HG03175 (cell line): ENCODE measurements around the gene S100A14.
"Not testable (repeated sequence)": the region's sequence is repeated elsewhere in the genome, so short reads cannot be mapped to it uniquely, and the experiment has no call there.

Source experiments
- ATAC-seq: cut with Tn5 transposase; IDR thresholded peaks from one replicate; pipeline ENCODE4 v1.9.1; 2021; ENCODE audit warnings: mild to moderate bottlenecking, moderate library complexity; ENCODE audit not compliant: unreplicated experiment

The S100A14 gene

DNA sequence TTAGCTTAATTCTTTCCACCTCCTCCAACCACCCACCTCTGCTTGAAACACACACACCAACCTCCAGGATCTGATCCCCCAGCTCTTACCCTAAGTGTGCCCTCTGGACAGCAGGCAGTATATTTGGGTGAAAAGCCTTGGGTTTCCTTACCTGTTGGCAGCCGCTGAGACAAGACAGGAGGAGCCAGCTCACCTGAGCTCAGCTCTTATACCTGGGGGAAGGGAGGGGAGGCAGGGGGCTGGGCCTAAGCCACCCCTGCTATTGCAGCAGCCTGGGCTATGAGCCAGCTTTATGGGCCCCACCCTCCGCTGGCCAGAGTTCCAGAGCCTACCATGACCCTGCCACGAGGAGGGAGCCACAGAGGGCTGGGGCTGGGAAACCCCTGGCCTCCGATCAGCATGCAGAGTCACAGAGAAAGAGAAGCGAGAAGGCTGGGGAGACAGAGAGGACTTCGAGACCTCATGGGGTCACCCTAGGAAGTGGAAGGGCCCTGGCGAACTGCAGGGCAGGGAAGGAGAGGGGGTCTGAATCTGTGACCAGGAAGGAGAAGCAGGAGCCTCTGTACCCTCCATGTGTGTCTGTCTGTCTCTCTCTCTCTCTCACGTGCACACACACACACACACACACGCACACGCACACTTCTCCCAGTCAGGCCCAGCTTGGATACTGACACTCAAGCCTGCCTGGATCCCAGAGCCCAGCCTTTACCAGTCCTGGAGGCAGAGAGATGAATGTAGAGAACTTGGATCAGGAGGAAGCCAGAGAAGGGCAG is at the start of gene S100A14:
Gene S100A14, minus strand, starts transcription at position 182 of the 773 bp plus-strand sequence. CDS start 467 bp downstream, outside the sequence.
- ATAC-seq, result no peak

DNA sequence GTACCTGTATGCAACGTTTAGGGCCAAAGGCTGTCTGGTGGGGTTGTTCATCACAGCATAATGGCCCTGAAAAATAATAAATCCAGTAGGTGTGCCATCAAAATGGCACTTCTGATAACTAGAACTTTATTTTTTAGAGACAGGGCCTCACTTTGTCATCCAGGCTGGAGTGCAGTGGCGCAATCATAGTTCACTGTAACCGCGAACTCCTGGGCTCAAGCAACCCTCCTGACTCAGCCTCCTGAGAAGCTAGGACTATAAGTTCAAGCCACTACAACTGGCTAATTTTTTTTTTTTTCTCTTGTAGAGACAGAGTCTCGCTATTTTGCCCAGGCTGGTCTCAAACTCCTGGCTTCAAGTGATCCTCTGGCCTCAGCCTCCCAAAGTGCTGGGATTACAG is 47.1 kb upstream of the S100A14 start:
- ATAC-seq, result no peak

DNA sequence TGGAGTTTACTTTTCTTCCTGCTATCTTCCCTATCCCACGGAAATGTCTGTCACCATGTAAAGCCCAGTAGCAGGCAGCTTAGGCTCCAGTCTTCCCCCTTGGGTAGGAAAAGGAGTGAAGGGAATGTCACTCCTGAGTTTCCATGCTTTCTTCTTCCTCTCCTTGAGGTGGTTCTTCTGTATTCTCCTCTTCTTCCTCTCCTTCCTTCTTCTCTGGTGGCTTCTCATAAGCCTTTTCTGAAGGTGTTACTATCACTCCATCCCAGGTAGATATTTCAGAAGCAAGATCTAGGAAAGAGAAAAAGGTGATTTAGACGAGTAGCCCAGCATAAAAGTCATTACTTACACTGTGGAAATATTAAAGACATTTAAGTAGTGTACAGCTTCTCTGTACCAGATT is 46.1 kb upstream of the S100A14 start:
- ATAC-seq, result no peak

DNA sequence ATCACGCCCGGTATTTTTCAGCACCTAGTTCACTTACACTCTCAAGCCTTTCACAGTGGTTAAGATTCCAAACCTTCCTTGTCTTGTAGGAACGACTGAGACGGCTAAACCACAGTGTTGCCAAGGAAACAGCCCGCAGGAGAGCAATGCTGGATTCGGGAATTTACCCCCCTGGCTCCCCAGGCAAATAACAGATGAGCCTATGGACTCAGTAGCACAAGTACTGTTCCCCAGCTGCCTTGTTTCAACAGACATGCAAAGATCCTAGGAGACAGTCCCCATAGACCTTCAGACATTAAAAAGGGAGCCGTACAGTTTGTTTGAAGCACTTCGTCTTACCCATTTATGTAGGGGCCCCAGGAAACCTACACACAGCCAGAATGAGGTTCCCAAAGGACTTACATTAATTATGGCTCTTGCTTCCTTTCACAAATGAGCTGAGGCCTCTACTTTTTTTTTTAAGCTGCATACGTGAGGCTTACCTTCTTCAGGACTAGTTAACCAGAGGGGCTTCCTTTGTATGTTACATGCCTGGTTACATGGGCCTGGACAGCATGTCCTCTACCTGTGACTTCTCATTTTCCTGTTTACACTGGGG is 45.1 kb upstream of the S100A14 start:
- no peak for ATAC-seq

DNA sequence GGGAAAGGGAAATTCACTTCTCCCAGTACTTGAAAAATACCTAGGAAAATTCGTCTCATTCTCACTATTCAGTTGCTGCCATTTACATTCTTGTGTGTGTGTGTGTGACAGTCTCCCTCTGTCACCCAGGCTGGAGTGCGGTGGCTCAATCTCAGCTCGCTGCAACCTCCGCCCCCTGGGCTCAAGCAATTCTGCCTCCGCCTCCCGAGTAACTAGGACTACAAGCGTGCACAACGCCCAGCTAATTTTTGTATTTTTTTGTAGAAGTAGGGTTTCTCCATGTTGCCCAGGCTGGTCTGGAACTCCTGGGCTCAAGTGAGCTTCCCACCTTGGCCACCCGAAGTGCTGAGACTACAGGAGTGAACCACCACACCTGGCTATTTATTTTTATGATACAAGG is 43.5 kb upstream of the S100A14 start:
- no peak for ATAC-seq

DNA sequence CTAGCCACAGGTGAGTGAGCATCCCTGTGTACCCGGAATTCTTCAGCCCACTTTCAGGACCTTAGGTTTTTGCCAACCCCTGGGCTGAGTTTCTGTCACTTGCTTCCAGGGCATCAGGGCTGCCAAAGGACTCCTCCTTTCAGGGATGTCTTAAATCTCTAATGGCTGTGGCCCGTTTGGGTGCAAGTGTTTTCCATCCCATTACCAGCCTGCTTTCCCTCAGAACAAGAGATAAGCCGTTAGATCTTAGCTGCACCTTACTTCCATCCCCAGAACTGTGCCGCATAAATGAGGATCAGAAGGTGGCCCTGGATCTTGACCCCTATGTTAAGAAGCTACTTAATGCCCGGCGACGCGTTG is 43.0 kb upstream of the S100A14 start:
- no peak for ATAC-seq

DNA sequence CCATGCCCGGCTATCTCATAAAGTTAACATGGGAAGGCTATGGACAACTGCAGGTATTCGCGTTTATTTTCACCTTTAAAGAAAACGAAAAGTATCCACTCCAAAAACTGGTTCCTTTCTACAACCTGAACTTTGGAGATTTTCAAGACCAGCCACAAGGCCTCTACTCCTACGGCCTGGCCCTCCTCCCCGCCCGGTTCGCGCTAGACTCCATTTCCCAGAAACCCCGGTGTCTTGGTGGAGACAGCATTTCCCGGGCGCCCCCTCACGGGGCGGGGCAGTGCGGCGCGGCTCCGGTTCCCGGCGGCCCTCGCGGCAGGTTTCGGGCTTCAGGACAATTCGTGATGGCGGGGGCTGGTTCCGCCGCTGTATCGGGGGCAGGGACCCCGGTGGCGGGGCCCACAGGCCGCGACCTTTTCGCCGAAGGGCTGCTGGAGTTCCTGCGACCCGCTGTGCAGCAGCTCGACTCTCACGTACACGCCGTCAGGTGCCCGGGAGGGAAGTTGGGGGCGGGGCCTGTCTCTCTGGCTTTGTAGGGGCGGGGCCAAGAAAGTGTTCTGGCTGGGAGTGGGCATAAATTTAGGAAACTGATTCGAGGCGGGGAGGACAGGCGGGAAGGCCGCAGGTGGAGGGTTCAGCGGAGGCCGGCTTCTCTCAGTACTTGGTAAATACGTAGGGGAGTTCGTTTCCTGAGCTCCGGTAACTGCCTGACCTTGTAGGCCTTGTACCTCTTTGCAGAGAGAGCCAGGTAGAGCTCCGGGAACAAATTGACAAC is 42.5 kb upstream of the S100A14 start, which contains the start of gene SNAPIN:
Gene SNAPIN, plus strand, starts transcription at position 304 of the 775 bp plus-strand sequence. Its CDS starts 41 bp downstream, at position 345.
- peak; percentile 96 for ATAC-seq

DNA sequence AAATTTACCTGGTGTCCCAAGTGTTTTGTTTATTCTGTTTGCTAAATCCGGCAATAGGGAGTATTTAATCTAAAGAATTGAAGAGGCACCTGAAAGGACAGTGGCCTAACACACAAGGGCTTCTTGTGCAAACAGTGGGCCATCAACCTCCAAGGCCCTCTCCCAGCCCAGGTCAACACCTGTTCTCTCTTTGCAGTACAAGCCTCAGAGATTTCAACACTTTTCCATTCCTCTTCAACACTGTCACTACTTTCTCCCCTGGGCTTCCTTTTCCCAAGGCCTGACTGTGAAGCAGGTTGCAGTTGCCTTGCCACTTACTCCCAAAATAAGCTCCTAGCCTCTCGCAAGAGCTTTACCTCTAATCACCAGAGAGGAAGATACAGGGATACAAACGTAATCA is 39.2 kb upstream of the S100A14 start:
- no peak for ATAC-seq

DNA sequence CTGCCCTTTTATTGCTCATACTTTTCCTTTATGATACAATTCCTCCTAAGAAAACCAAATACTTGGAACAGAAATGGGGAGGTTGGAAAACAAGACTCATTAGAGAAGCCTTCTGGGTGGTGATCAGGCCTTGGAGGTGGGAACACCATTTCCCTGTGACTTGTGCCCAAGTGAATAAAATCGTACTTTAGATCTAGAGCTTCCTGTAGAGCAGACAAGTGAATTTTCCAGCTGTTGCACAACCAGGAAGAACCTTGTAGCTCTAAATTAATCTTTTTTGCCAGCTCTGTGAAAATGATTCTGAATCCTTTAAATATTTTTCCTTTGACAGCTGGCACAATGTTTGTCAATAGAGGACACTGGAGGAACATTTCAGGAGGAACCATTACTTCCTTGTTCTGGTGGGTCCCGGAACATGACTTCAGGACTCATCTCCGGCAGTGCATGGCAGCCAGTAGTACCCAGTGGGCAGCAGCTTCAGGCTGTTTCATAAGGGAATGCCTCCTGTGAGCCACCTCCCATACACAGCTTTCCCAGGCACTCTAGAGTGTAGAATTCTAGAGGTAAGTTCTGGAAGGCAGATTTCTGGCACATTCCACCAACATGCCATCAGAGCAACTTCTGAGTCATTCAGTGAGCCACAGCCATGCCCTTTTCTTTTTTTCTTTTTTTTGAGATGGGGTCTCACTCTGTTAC is 36.8 kb upstream of the S100A14 start:
- ATAC-seq, result no peak

DNA sequence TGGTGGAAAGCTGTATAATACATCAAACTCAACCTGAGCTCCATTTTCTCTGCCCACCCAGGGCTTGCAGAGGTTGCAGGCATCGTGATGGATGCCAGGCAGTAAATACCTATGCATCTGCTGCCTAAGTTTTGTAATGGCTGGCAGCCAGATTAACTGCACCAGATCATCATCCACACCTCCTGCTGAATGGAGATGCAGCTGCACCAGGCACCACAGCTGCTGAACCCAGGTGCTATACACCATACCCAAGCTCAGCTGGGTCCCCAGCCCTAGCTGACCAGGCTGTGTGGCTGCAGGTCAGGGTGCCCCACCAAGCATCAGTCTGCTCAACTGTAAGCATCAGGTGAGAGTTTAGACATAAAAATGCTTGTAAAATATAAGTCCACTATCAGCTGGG is 35.6 kb upstream of the S100A14 start:
- no peak for ATAC-seq

DNA sequence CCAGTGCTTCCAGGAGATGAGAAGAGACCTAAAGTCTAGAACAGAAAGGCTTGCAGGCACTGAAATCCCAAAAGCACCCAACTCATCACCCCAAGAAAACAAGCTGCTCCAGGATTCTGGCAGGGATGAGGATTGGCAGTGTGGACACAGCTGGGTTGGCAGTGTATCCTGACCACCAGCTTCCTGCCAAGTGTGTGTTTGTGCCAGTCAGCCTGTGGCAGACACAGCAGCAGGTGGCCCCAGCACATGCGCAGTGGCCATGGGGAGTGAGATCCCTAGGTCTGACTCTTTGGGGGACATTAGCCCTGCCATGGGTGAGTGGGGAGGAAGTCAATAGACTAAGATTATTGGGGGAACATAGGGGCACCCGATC is 33.7 kb upstream of the S100A14 start:
- ATAC-seq, result no peak

DNA sequence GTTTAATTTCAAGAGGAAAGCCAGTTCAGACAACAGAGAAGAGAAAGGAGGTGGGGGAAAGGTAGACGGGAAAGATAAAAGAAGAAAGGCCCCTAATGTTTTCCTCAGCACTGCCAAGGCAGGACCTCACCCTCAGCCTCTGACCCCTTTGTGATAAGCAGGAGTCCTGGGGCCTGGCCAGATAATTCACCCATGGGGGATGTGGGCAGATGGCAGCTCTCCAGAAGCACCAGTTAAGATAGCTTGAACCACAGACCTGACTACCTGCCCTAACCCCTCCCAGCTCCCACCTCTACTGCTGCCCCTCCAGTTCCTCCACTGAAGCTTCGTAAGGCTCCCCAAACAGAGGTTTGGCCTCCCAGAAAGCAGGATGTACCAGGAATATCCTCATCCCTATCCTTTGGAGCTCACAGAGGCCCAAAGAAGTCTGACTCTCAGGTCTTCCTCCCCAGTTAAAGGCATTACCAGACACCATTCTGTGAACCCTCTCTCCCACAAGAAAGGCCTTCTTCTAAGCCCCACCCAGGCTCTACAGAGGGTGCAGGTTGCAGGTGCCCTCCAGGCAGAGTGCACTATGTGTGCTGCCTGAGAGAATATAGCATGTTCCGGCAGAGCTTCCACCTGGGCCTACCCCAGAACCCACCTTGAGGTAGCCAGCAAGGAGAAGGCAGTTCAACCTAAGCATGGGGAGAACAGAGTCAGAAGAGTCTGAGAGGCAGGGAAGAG is 33.2 kb upstream of the S100A14 start:
- ATAC-seq, result no peak

DNA sequence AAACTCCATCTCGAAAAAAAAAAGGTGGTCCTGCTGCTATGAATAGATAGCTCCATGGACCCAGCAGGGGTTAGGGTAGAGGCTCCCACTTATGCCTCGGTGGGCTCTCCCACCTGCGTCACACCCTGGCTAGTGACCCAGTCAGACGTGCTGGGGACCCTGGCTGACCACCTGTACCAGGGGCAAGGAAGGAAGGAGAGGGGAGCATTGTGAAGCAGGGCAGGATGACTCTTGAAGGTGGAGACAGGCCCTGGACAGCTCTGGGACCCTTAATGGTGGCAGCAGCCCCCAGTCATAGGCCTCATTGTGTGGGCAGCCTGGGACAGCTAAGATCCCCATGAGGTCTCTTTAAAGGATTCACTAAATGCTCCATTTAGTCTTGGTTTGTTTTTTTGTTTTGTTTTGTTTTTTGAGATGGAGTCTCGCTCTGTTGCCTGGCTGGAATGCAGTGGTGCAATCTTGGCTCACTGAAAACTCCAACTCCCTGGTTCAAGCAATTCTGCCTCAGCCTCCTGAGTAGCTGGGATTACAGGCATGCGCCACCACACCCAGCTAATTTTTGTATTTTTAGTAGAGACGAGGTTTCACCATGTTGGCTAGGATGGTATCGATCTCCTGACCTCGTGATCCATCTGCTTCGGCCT is 32.0 kb upstream of the S100A14 start:
- ATAC-seq, result no peak

DNA sequence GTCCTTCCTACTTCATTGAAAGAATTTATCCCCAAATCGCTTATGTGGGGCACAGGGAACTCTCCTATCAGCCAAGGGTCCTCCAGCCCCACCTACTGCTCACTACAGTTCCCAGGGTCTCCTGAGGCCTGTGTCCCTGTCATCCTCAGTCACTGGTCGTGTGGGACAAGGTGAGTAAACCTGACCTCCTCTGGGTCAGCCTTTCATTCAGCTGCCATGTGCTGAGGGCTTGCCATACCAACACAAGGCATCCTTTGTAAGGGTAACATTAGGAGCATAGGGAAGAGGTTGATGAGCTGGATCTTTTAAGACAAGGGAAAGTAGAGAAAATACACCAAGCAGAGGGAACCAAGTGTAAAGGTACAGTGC is 31.2 kb upstream of the S100A14 start:
- no peak for ATAC-seq

DNA sequence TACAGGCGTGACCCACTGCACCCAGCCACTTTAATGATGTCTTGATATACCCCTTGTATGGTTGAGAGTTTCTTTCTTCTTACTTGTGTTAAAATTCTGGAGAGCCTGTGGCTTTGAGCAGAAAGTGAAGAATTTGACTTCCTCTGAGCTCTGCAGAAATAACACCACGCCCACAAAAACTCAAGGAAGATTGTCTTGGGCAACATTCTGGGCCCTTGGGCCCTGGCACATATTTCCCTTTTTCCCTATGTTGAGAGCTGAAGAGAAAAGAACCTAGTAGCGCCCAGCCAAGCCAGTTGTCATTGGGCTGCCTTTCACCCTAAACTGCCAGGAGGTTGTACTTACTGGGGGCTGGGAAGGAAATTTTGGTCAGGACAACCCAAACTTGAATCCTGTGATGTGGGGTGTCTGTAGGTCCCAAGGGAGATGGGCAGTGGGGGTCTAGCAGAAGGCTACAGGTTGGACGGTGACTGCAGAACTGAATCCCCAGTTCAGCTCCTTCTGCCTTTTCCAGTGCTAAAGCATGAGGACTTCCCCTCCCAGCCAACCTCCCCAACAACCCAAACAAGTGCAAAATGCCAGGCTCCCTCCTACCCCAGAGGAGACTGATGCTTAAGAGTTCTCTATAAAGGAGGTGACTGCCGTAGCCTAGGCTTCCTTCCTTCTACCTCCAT is 30.7 kb upstream of the S100A14 start:
- no peak for ATAC-seq

DNA sequence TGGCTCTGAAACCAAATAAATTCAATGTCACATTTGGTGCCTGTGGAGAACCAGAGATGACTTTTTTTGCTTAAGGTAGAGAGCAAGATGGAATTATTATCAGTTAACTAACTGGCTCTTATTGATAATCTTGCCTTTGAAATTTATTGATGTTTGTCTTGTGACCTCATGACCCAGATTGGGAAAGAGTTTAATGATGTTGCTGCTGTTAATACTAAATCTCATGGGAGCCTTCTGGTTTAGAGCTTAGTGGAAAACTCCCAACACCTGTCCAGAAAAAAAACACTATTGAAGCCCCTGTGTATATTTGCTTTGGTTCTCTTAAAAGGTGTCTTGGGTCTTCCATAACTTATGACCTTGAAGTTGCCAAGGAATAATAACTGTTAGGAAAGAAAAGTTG is 27.7 kb upstream of the S100A14 start:
- ATAC-seq, result no peak

DNA sequence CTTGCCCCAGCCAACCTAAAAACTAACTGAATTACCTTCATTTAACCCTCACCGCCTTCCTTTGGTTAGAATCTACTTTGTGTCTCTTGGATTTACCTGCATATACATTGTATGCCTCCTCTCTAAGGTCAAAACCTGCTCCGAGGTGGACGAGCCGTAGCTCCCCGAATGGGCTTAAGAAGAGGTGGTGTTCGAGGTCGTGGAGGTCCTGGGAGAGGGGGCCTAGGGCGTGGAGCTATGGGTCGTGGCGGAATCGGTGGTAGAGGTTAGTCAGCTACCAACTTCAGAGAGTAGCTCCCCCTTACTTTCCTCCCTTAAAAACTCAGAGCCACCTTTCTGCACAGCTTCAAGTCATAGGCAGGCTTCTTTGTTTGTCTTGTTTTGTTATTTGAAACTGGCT is 27.0 kb upstream of the S100A14 start:
- ATAC-seq, result no peak

DNA sequence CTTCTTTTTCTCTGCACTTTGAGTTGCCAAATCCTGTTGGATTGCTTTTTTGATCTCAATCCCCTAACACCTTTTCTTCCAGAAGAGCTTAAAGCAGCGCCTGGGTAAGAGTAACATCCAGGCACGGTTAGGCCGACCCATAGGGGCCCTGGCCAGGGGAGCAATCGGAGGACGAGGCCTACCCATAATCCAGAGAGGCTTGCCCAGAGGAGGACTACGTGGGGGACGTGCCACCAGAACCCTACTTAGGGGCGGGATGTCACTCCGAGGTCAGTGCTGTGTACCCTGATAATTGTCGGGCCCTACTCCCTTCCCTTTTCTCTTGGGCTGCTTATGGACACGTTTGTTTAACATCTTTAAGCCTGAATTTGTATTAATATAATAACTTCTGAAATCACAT is 26.0 kb upstream of the S100A14 start:
- no peak for ATAC-seq

DNA sequence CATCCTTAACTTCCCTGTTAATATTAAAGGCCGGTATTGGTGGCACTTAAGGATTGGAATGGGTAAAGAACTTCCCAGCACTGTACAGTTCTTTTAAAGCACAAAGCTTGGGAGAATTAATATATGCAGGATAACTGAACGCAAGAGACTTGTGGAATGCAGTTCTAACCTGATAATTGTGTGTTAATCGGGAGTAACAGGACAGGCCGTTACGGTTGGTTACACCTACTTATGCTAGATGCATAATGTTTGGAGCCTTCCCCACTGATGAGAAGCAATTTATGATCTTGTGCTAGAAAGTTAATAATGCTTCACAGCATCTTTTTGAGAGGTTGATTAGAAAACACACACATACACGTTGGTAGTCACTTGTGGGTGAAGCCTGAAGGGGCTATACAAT is 24.7 kb upstream of the S100A14 start:
- no peak for ATAC-seq

DNA sequence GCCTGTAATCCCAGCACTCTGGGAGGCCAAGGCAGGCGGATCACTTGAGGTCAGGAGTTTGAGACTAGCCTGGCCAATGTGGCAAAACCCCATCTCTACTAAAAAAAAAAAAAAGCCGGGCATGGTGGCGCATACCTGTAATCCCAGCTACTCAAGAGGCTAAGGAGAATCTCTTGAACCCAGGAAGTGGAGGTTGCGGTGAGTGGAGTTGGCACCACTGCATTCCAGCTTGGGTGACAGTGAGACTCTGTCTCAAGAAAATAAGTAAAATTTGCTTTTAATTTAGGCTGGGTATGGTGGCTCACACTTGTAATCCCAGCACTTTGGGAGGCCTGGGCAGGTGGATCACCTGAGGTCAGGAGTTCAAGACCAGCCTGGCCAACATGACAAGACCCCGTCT is 24.1 kb upstream of the S100A14 start:
- not testable (repeated sequence) for ATAC-seq
